Stimulated activated CD4-positive, alpha-beta T cell treated with anti-CD3 and anti-CD28 coated beads, Interleukin-2, amount 100 ng/mL, for 48 hours (primary cell): ENCODE results near the gene CDK5RAP1.
A peak's percentile ranks its signal among the peaks of the same experiment; 100 is the strongest.
"Not testable (repeated sequence)": the region's sequence is repeated elsewhere in the genome, so short reads cannot be mapped to it uniquely, and the experiment has no call there.

Experiments used
- DNase-seq, 2 donors: peaks; one replicate each; pipeline ENCODE4 v3.0.0-alpha.2; 2020

The CDK5RAP1 gene, protein sequence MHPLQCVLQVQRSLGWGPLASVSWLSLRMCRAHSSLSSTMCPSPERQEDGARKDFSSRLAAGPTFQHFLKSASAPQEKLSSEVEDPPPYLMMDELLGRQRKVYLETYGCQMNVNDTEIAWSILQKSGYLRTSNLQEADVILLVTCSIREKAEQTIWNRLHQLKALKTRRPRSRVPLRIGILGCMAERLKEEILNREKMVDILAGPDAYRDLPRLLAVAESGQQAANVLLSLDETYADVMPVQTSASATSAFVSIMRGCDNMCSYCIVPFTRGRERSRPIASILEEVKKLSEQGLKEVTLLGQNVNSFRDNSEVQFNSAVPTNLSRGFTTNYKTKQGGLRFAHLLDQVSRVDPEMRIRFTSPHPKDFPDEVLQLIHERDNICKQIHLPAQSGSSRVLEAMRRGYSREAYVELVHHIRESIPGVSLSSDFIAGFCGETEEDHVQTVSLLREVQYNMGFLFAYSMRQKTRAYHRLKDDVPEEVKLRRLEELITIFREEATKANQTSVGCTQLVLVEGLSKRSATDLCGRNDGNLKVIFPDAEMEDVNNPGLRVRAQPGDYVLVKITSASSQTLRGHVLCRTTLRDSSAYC

DNA sequence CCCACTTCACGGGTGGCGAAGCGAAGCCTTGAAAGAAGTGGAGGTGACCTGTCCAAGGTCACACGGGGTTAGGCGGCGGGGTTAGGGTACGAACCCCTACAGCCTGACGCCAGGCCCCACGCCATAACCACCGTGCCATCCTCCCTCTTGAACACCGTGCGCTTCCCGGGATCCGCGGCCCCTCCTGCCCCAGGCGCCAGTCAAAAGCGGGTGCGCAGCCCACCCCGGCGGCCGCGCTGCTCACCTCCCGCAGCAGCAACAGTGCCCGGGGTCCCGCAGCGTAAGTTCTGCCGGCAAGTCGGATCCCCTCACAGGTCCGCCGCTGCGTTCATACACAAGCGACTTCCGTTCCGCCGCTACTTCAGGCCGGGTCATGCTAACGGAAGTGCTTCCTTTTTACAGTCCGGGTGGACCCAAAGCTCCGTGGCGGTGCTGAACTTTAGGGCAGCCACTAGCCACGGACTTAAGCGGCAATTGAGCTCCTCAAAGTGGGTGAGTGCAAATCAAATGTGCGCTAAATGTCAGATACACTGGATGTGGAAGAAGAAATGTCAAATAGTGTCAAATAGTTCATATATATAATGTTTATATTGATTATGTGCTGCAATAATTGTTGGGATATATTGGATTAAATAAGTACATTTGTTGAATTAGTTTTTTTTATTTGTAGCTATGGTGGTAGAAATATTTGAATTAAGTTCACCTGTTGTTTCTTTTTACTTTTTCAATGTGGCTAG is at the start of gene CDK5RAP1:
Gene CDK5RAP1 (minus strand): TSS at position 336 of the 737 bp plus-strand sequence. CDS start 4,455 bp downstream, outside the sequence.
- DNase-seq = peak; percentile 77 to 79

DNA sequence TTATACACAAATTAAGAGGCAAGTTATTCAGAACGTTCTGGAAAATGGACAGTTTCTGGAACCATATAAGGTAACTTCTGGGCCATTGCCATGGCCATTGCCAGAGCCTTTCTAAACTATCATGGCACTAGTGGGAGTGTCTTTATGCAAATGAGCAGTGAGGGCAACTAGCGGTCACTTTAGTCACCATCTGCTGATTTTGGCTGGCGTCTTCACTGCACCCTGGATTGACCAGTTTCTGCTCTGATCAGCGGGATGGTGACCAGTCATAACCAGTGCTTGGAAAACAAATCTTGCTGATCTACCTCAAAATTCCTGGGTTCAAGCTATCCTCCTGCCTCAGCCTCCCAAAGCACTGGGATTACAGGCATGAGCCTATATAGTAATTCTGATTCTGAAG is 49.5 kb upstream of the CDK5RAP1 start:
- no peak for DNase-seq

DNA sequence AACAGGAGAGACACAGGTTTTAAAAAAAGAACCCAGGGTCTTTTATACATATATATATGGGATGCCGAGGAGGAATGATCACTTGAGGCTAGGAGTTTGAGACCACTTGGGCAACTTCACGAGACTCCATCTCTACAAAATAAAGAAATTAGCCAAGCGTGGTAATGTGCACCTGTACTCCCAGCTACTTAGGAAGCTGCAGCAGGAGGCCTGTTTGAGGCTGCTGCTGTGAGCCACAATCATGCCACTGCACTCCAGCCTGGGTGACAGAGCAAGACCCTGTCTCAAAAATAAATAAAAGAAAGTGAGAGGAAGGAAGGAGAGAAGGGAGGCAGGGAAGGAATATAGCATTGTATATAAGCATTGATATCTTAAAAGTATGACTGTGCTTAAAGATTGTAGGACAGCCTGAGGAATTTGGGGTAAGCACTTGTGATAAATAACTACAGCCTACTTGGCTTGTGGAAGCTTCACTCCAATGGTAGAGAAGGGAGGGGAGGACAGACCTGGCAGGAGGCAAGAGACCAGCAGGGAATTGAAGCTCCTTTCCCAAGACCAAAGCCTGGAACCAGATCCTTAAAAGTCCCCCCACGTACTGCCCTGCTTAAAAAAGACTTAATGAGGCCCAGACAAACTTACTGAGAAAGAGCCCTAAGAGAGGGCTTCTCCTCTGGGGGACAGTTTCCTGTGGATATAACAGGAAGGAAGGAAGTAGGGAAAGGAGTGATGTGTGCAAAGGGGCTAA is 44.7 kb upstream of the CDK5RAP1 start:
- DNase-seq = no peak

DNA sequence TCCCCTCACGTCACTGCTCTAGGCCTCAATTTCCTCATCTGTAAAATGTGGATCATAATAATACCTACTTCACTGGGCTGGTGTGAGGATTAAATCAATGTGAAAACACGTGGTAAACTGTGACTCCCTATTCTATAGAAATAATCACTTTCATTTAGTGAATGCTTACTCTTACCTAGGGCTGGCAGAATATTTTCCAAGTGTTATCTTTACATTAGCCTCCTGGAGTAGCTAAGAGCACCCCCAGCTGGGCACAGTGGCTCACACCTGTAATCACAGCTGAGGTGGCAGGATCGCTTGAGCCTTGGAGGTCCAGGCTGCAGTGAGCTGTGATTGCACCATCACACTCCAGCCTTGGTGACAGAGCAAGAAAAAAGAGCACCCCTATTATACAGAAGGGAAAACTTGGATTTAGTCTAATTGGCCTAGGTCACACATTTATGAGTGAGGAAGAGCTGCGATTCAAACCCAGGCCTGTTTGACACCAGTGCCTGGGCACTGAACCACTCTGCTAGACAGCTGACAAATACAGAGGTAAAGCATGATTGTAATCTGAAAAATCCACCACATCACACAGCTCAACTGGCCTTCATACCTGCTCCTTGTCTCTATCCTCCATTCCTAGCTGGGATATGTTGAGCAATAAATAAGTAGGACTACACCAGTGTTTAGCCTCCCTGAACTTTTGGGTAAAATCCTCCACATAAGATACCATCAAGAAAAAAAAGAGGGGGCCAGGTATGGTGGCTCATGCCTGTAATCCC is 43.7 kb upstream of the CDK5RAP1 start:
- peak; percentile 13 to 17 for DNase-seq

DNA sequence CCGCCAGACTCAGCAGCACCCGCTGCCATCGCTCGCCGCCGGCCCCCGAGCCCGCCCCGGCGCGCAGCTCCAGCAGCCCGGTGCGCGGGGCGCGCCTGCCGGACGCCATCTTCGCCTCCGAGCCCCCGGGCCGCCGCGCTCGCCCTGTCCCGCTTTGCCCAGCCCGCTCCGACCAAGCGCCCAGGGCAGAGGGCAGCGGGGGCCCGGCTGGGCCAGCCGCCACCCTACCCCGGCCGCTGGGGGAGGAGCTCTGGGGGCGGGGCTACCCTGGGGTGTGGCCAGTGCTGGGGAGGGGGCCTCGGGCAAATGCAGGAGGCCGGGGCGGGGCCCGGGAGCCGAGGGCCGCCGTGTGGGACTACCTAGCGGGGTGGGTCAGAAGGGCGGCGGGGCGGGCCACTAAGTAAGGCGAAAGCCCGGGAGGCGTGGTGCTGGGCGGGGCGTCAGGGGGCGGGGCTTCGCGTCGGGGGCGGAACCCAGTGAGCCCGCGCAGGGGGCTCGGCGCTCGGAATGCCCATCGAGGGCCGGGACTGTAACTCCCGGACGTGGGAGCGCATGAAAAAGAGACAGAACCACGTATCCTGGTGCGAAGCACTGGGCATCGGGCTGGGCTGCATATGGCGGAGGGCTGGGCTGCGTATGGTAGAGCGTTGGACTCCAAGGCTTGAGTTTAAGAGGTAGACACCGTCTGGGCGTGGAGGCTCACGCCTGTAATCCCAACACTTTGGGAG is 42.4 kb upstream of the CDK5RAP1 start, which contains the start of gene SNTA1:
Gene SNTA1 (minus strand): TSS at position 252 of the 728 bp plus-strand sequence. CDS start 143 bp downstream, at position 109.
- peak; percentile 86 to 88 for DNase-seq

DNA sequence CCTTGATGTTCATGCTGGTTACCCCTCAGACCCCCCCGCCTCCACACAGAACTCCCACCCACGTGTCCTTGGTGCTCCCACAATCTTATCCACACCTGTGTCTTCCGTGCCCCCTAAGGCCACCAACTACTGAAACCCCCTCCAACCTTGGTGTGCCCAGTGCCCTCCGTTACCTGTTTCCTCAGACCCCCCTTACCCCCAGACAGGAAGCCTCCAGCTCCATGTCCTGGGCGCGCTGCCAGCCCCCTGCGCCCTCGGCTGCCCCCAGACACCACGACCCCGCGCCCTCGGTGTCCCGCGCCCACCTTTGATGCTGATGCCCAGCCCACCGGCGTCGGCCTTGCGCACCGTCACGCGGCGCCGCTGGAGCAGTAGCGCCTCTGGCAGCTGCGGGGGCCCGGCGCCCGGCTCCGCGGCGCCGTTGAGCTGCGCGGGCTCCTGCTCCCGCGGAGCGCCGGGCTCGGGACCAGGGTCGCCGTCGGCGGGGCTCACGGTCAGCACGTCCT is 41.7 kb upstream of the CDK5RAP1 start:
- DNase-seq = no peak

DNA sequence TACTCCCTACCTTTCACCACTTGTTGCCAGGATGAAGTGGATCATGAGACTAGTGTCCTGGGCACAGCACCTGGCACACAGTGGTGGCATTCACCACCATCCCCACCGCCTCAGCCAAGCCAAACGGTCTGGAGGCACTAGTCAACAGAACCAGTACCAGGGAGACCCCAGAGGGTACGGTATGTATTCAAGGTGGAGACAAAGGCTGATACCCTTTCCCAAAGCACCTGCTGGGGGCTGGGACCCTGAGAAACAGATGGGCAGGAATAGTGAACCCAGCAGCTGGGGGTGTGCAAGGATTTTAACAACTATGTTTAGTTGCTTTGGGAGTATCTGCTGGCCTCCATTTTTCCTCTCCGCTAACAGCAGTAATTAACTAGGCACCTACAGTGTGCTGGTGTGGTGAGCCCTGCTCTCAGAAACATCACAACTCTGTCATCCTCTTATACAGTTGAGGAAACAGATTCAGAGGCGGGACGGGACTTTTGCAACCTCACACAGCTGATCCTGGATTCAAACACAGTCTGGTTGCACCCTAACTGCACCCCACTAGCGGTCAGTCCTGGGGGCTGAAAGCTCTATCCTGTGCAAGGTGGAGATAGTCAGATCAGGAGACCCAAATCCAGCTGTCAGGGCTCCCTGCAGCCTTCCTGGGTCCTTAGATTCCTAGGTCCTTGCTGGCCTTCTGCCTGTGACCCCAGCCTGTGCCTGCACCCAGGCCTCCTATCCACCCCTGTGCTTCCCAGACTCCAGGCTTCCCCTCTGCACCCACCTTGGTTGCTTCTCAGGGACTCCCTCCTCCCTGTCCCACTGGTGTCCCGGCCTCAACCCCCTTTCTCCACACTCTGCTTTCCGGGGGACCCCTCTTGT is 41.1 kb upstream of the CDK5RAP1 start:
- DNase-seq = no peak

DNA sequence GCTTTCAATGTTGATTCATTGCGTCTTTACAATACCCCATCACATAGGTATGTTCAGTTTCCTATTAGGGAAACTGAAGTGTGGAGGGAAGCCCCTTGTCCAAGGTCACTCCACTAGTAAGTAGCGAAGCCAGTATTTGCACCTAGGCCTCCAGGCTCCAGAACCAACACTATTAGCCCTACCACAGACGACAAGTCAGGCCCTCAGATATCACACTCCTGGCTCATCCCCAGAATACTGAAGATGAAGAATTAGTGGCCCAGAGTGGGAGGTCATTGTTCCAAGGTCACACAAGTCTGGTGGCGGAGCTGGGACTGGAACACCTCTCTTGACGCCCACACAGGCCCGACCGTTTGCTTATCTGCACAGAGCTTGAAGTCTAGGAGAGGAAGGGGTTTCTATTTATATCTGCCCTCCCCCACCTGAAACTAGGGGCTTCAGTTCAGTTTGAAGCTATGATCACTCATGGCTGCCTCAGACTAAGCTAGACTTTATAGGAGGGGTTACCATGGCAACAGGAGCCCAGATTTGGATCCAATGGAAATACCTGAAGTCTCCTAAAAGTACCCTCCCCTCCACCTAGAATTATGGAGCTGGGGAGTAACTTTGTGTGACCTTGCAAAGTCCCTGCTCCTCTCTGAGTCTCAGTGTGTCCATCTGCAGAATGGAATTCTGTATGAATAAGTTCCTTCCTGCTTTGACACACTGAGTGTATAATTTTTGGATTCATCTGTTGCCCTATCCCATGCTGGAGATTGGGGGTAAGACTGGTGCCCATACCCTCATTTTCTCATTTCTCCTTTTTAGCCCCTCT is 40.0 kb upstream of the CDK5RAP1 start:
- DNase-seq = no peak

DNA sequence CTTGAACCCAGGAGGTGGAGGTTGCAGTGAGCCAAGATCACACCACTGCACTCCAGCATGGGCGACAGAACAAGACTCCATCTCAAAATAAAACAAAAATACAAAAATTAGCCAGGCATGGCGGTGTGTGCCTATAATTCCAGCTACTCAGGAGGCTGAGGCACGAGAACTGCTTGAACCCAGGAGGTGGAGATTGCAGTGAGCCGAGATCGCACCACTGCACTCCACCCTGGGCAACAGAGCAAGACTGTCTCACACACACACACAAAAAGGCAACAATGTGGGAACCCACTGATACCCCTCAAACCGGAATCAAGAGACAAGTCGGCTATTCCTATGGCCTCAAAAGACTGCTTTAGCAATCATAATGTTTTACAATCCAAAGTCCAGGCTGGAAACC is 39.2 kb upstream of the CDK5RAP1 start:
- DNase-seq = not testable (repeated sequence)

DNA sequence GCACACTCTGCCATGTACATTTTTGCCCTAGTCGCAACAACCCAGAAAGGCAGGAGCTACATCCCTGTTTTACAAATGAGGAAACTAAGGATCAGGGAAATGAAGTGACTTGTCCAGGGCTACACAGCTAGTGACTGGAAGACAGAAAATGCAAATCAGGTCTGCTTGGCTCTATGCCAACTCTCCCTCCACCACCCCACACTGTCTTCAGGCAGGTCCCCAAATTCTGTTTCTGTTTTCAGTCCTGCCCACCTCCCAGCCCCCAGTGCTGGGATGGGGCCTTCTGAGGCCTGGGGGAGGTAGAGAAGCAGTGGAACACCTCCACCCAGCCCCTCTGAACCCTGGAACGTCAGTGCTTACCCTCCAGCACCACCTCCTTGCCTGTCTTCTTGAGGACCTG is 37.2 kb upstream of the CDK5RAP1 start:
- no peak for DNase-seq

DNA sequence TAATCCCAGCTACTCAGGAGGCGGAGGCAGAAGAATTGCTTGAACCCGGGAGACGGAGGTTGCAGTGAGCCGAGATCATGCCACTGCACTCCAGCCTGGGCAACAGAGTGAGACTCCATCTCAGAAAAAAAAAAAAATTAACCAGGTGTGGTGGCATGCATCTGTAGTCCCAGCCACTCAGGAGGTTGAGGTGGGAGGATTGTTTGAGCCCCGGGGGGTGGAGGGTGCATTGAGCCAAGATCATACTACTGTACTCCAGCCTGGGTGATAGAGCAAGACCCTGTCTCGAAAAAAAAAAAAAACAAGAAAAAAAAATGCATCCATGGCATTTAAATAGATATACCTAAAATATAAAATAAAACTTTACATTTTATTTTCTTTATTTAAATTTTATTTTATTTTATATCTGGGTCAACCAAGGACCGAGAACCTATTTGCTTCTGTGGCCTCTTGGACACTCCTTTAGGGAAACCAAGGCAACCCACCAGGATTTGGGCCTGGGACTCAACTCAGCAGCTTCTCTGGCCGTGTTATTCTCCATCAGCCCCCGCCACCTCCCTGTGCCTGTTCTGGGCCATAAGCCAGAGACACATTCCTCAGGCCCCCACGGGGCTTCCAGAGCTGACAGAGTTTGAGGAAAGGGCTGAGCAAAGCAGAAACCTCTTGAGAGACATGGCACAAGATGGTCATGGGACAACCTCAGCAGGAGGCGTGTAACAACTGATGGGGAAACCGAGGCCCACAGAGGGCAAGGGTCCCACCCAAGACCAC is 36.0 kb upstream of the CDK5RAP1 start:
- DNase-seq = no peak

DNA sequence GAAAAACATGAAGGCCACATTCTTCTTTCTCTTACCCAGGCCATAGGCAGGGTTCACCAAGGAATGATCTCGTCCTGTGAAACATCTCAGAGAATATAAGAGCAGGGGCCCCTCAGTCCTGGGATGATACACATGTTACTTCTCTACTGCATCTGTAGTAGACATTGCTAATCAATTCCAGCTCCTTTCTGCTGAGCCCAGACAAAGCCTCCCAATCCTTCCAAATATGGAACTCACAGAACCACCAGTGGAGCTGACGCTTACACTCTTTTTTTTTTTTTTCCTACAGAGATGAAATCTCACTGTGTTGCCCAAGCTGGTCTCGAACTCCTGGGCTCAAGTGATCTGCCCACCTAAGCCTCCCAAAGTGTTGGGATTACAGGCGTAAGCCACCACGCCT is 33.1 kb upstream of the CDK5RAP1 start:
- DNase-seq = no peak

DNA sequence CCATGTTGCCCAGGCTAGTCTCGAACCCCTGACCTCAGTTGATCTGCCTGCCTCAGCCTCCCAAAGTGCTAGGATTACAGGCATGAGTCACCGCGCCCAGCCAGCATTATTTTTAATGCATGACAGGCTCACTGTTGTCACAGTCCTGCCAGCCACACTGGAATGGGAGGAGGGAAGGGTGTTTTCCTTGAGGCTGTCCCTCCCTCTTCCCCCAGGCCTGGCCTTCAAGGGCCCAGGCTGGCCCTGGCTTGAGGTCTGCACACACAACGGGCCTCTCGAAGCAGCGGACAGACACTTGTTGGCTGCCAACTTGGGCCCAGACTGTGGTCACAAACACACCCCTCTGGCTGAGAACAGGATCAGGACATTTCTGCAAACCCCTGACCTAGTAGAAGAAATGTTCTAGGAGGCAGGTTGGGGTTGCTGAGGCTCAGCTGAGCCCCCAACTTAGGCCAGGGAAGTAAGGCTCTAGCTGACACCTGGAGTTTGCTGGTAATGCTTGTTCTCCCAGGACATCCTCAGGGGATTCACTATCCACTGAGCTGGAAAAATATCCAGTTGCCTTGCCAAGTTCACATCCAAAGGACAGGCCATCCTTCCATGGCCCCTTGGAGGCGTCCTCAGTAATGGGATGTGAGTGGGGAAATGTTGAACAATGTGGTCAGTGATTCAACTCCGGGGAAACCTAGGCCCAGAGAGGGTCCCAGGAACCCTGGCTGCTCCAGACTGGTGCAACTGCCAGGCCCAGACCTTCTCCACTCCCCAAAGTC is 32.3 kb upstream of the CDK5RAP1 start:
- no peak for DNase-seq

DNA sequence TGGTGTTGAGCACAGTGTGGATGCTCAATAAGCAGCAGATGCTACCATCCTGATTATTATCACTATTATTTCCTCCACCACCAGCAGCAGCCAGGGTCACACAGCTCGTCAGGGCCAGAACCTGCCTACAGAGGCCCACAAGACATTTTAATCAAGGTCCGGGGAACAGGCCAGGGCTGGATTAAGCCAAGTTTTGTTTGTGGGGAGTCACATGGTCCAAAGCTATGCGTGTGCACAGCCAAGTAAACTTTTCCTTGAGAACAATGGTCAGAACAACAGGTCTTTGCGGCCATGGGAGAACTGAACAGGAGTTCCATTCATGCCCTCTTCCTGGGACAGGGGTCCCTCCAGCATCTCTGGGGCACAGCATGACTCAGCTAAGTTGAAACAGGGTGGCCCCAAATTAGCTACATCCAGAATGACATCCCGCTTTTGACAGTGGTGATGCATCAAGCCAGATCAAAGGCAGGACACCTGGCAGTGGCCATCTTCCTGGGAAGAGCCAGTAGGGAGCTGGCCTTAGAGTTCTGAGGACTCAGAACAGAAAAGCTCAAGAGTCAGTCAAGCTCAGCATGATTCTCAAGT is 30.6 kb upstream of the CDK5RAP1 start:
- DNase-seq = no peak

DNA sequence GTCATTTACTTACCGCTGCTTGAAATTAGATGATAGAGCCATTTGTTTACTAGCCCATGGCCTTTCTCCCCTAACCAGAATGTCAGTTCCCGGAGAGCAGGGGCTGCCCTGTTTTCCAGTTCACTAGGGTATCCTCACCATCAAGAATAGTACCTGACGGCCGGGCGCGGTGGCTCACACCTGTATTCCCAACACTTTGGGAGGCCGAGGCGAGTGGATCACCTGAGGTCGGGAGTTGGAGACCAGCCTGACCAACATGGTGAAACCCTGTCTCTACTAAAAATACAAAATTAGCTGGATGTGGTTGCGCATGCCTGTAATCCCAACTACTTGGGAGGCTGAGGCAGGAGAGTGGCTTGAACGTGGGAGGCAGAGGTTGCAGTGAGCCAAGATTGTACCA is 22.6 kb upstream of the CDK5RAP1 start:
- DNase-seq = not testable (repeated sequence)

DNA sequence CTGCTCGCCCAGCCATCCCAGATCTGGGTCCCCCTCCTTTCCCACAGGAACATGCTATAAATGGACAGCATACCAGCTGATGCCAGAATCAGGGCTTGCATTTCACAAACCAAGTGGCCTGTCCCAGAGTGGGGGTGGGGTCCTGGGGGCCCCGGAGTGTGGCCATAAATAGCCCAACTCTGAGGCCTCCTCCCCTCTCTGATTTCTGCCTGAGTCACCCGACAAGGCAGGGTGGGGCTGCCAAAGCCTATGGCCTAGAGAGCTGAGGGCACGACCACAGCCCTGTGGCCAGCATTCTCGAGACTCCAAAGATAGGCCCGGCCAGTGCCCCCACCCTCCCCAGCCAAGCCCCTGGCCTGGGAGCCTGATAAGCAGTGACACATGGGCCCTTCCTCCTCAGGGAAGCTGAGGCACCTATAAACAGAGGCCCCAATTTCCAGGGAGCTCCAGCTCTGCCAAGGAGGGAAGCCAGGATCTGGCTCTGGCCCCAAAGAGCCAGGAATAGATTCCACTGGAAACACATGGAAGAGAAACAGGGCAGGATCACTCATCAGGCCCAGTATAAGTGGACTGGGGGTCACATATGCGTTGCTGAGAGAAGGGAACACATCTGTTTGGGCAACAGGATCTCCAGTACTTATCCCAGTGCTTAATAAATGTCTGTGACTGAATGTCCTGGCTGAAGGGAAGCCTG is 22.0 kb upstream of the CDK5RAP1 start:
- DNase-seq = no peak
